ENCODE results near the gene SKOR2.

- no peak for TF ChIP-seq CTCF (IDR thresholded peaks at IDR 0.05)
- no peak for TF ChIP-seq POLR2A (IDR thresholded peaks at IDR 0.05)
Measured at GRCh38 chr18:47191961-47192360, 59.5 kb downstream of the SKOR2 start.
